HepG2 (cell line): Measurements from ENCODE around the gene TXNRD2.

Experiments used
- CBX2 ChIP-seq, 2 experiments: fragments of 200-600 bp in 1 of 2; sonication (generic); formaldehyde crosslinking in 1 of 2; IDR thresholded peaks; 2 replicates each; pipeline versions ENCODE4 v1.7.0 to v1.8.1; 2018 to 2022; ENCODE audit warnings: low read depth in 2 of 2, low read length in 1 of 2, mild to moderate bottlenecking in 1 of 2, missing genetic modification reagents in 1 of 2
- CHD4 ChIP-seq: fragments of 200-600 bp; sonication (generic); IDR thresholded peaks from 2 replicates; pipeline ENCODE4 v1.7.0; 2017; ENCODE audit warnings: mild to moderate bottlenecking, low read length, borderline replicate concordance
- JUN ChIP-seq: sonication (generic); formaldehyde crosslinking; IDR thresholded peaks from 2 replicates; pipeline ENCODE4 v1.4.0; 2020; ENCODE audit warnings: mild to moderate bottlenecking, missing genetic modification reagents
- MAFG ChIP-seq: sonication (generic); formaldehyde crosslinking; IDR thresholded peaks from 2 replicates; pipeline ENCODE4 v1.5.1; 2020; ENCODE audit warnings: mild to moderate bottlenecking, missing genetic modification reagents
- POLR2A ChIP-seq, 2 experiments: IDR thresholded peaks; 2 replicates each; pipeline ENCODE4 v1.6.1; 2011; ENCODE audit warnings: low read depth in 2 of 2, low read length in 2 of 2, mild to moderate bottlenecking in 1 of 2, moderate library complexity in 1 of 2; ENCODE audit not compliant: insufficient read depth in 1 of 2
- ZFP1 ChIP-seq: IDR thresholded peaks from 2 replicates; pipeline ENCODE4 v1.6.1; 2016
- TF ChIP-seq, protein P1 (sequence below): sonication (generic); formaldehyde crosslinking; IDR thresholded peaks from 2 replicates; pipeline ENCODE4 v1.4.0; 2020; ENCODE audit warnings: missing genetic modification reagents

DNA sequence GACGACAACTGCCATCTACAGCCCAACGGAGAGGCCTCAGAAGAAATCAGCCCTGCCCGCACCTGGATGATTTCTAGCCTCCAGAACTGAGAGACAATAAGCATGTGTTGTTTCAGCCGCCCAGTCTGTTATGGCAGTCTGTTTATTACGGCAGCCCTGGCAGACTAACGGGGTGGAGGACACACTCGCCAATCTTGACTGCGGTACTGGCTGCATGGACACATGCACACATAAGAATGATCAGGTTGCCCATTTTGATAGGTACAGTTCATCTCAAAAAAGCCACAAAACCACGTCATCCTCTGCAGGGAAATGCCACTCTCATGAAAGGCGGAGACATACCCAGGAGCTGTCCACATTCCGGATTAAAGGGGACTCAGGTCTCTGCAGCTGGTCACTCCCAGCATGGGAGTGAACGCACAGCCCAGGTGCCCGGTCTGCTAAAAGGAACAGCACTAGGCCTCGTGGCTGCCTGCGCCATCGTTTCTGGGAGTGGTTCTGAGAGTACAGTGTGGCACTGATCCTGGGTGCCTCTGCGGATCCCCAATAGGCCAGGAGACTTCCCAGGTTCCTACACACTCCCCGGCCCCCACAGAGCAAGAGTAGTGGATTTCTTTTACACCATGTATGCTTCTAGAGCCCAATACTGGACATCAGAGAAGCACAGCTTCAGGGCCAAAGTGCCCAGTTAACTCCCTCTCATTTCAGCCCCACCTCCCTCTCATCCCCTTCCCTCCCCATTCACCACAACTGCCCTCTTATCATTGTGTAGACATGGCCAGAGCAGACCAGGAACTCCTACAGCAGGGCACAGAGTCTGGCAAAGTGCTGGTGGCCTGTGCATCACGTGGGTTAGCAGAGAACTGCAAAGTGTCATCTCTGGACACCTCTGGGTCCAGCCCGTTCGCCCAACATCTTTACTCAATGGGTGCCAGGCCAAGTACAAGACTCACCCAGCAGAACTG, 11.8 kb downstream of the TXNRD2 start:
- no peak for TF ChIP-seq POLR2A (IDR thresholded peaks at IDR 0.05; ENCODE audit: insufficient read depth in 1 of 2, low read depth in 2 of 2, low read length in 2 of 2)
- no peak for TF ChIP-seq MAFG (CRISPR knock-in tag)
- TF ChIP-seq ZFP1 (CRISPR knock-in tag), result no peak
- no peak for TF ChIP-seq CBX2 (IDR thresholded peaks at IDR 0.05; ENCODE audit: low read depth, low read length)
- no peak for TF ChIP-seq CBX2 (CRISPR knock-in tag; IDR thresholded peaks at IDR 0.05; ENCODE audit: low read depth)
- TF ChIP-seq JUN (CRISPR knock-in tag), result no peak
- TF ChIP-seq CHD4, result no peak
- TF ChIP-seq, protein P1, sequence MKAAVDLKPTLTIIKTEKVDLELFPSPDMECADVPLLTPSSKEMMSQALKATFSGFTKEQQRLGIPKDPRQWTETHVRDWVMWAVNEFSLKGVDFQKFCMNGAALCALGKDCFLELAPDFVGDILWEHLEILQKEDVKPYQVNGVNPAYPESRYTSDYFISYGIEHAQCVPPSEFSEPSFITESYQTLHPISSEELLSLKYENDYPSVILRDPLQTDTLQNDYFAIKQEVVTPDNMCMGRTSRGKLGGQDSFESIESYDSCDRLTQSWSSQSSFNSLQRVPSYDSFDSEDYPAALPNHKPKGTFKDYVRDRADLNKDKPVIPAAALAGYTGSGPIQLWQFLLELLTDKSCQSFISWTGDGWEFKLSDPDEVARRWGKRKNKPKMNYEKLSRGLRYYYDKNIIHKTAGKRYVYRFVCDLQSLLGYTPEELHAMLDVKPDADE (CRISPR knock-in tag), result no peak
